AG04450 (cell line): ENCODE measurements around the gene SHROOM4. TPM values are rescaled to one million over a fixed set of nuclear protein-coding genes. Genes with fewer than 3 reads are reported as not detected.

Experiments
- CTCF ChIA-PET: fragments of 300-600, 350-600 bp; formaldehyde crosslinking; extraction: SDS; loops from one replicate; lab custom pipeline; 2022; ENCODE audit warnings: antibody characterized with exemption, inconsistent platforms; lab: Charles Lee
- POLR2A ChIA-PET: fragments of 350-600 bp; formaldehyde crosslinking; extraction: SDS; loops from one replicate; lab custom pipeline; 2021; ENCODE audit warnings: antibody characterized with exemption, inconsistent platforms; lab: Yijun Ruan, JAX
- DNase-seq: peaks from one replicate; pipeline ENCODE4 v3.0.0-alpha.2; 2011; ENCODE audit warnings: low read depth, low spot score
- H3K27ac ChIP-seq: one replicate; pipeline ENCODE4 v1.5.1; 2012; ENCODE audit warnings: low read depth, low read length, control low read depth
- H3K27me3 ChIP-seq: one replicate; pipeline ENCODE4 v1.6.0; 2012; ENCODE audit warnings: low read length; ENCODE audit not compliant: control insufficient read depth, insufficient read depth
- H3K4me3 ChIP-seq: 2 replicates; pipeline ENCODE4 v1.5.1; 2011; ENCODE audit warnings: mild to moderate bottlenecking, low read depth, low read length, control low read depth
- H3K9me3 ChIP-seq: 2 replicates; pipeline ENCODE4 v1.5.1; 2012; ENCODE audit warnings: low read length; ENCODE audit not compliant: control insufficient read depth, insufficient read depth
- CTCF ChIP-seq: IDR thresholded peaks from 2 replicates; pipeline ENCODE4 v1.5.1; 2011; ENCODE audit warnings: low read depth, low read length, control low read depth, inconsistent platforms
- polyA plus RNA-seq: library from polyadenylated mRNA; depleted of rRNA; stranded (reverse); fragments of >200 nt; gene quantifications from 2 replicates; pipeline ENCODE4 v1.2.3, GENCODE V29; 2011

The SHROOM4 gene
- polyA plus RNA-seq, 1 experiment, result 1.0 TPM

GRCh38 chrX:50812995-50813842, 775 bp downstream of the SHROOM4 start:
- Histone ChIP-seq H3K27me3 (no peaks in the 10 kb centered on the region), H3K4me3 (peak overlapping the region; percentile 63), H3K27ac (no peak overlapping the region), H3K9me3 (no peaks in the 10 kb centered on the region)
- ChIA-PET POLR2A (no interaction called here), CTCF (interaction anchor here (0.6 to 1.4 kb wide), 3 partner anchors 90 to 674 kb away, joined by 3 to 7 read pairs (median 4); no protein-coding TSS in a partner anchor)
- DNase-seq, result no peak
- TF ChIP-seq CTCF, result no peak

DNA sequence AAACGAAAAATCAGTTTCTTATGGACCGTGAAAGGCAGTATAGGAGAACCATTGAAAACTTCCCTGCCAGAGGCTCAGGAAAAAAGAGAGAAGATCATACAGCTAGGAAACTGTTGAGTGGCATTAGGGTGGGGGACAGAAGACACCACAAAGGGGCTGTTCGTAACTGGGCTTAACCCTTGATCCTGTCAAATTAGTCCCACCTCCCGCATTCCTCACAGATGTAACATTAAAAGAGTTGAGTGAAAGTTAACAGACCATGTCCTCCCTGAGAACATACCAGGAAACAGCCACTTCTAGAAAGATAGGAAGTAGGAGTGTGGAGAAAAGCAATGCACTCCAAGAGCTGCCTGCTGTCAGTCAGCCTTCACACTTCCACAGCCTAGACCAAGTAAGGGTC, 8.7 kb downstream of the SHROOM4 start:
- ChIA-PET POLR2A (no interaction called here), CTCF (no interaction called here)
- TF ChIP-seq CTCF, result no peak
- no peaks in the 10 kb centered on the region for H3K9me3 ChIP-seq
- no peak overlapping the region for H3K27ac ChIP-seq
- no peak overlapping the region for H3K4me3 ChIP-seq
- no peak for DNase-seq
- no peaks in the 10 kb centered on the region for H3K27me3 ChIP-seq

- no peak overlapping the region for H3K4me3 ChIP-seq
- ChIA-PET POLR2A (no interaction called here), CTCF (interaction anchor here (0.7 kb wide), 1 partner anchor 31 kb away, joined by 6 read pairs; no protein-coding TSS in a partner anchor)
- TF ChIP-seq CTCF, result no peak
- H3K9me3 ChIP-seq, result no peaks in the 10 kb centered on the region
- no peak overlapping the region for H3K27ac ChIP-seq
- DNase-seq, result no peak
- no peaks in the 10 kb centered on the region for H3K27me3 ChIP-seq
Observed at GRCh38 chrX:50801135-50801534, 12.9 kb downstream of the SHROOM4 start.

DNA sequence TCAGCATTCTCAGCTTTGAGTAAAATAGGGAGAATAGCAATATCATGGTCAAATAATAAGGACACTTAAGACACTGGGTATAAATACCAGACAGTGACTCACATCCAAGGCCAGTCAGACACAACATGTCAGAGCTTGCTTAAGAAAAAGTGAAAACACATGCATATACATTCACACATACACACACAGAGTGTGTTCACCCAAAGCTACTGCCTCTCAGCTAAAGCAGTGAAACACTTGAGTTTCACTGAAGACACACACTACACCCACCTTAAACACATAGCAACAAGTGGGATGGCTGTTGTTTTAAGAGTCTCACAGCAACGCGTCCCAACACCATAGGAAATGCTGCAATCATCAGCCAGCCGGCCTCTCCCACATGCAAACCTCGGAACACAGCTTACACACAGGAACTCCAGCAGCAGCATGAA, 14.4 kb downstream of the SHROOM4 start:
- no peak overlapping the region for H3K27ac ChIP-seq
- no peaks in the 10 kb centered on the region for H3K27me3 ChIP-seq
- POLR2A ChIA-PET, result no interaction called here
- no peak overlapping the region for H3K4me3 ChIP-seq
- H3K9me3 ChIP-seq, result no peaks in the 10 kb centered on the region
- no peak for TF ChIP-seq CTCF
- CTCF ChIA-PET, result no interaction called here
- no peak for DNase-seq

DNA sequence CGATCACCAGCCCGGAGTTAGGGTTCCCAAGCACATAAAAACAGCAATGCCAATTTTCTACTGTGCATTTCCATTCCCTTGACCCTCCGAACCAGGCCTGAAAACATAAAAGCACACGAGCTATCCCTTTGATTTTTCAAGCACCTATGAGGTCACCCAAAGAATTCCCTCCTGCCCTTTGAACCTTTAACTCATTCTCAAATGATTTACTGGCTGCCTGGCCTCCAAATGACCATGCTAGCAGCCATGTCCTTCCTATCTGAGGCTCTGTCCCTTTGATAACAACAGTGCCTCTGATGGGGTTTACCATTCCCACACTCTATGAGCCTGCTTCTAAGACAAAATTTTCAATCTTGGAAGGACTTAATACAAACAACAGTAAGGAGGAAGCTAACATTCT, 15.2 kb downstream of the SHROOM4 start:
- no peaks in the 10 kb centered on the region for H3K9me3 ChIP-seq
- CTCF ChIA-PET, result no interaction called here

More for the DNA sequence above, 15.2 kb downstream of the SHROOM4 start:
- TF ChIP-seq CTCF, result no peak
- DNase-seq, result no peak
- POLR2A ChIA-PET, result no interaction called here
- Histone ChIP-seq H3K27ac (no peak overlapping the region), H3K4me3 (no peak overlapping the region), H3K27me3 (no peaks in the 10 kb centered on the region)
